Upper lobe of left lung (tissue), 4 donors: ENCODE measurements around the gene CNTRL.

Experiments used
- CTCF ChIP-seq, 6 experiments: fragments of 450-650 bp in 4 of 6; fragments of 200-600 bp in 2 of 6; sonication (generic) in 2 of 6; IDR thresholded peaks; one replicate each; pipeline ENCODE4 v1.5.1; 2016 to 2019; ENCODE audit warnings: antibody characterized with exemption in 6 of 6
- EP300 ChIP-seq, 4 donors: sonication (generic); formaldehyde crosslinking; IDR thresholded peaks; one replicate each; pipeline ENCODE4 v1.5.1; 2017; ENCODE audit warnings: antibody characterized with exemption in 4 of 4, control low read depth in 2 of 4
- POLR2A ChIP-seq, 4 donors: fragments of 450-650 bp; IDR thresholded peaks; one replicate each; pipeline ENCODE4 v1.5.1; 2016 to 2017; ENCODE audit warnings: antibody characterized with exemption in 4 of 4, mild to moderate bottlenecking in 2 of 4
- POLR2AphosphoS5 ChIP-seq, 2 donors: sonication (generic); formaldehyde crosslinking; IDR thresholded peaks; one replicate each; pipeline ENCODE4 v1.5.1; 2017; ENCODE audit warnings: antibody characterized with exemption in 2 of 2

- TF ChIP-seq CTCF (IDR thresholded peaks at IDR 0.05): no peak
- no peak for TF ChIP-seq POLR2AphosphoS5 (IDR thresholded peaks at IDR 0.05)
- no peak for TF ChIP-seq POLR2A (IDR thresholded peaks at IDR 0.05)
- TF ChIP-seq EP300 (IDR thresholded peaks at IDR 0.05): no peak
Measured at GRCh38 chr9:121192959-121193640, 118.3 kb downstream of the CNTRL start.
